NAMALWA (cell line): Measurements from ENCODE around the gene PPP1R1B.
A peak's percentile ranks its signal among the peaks of the same experiment; 100 is the strongest.

ENCODE experiments used
- DNase-seq: peaks from one replicate; pipeline ENCODE4 v3.0.0-alpha.2; 2015; ENCODE audit warnings: low spot score

The PPP1R1B gene

DNA sequence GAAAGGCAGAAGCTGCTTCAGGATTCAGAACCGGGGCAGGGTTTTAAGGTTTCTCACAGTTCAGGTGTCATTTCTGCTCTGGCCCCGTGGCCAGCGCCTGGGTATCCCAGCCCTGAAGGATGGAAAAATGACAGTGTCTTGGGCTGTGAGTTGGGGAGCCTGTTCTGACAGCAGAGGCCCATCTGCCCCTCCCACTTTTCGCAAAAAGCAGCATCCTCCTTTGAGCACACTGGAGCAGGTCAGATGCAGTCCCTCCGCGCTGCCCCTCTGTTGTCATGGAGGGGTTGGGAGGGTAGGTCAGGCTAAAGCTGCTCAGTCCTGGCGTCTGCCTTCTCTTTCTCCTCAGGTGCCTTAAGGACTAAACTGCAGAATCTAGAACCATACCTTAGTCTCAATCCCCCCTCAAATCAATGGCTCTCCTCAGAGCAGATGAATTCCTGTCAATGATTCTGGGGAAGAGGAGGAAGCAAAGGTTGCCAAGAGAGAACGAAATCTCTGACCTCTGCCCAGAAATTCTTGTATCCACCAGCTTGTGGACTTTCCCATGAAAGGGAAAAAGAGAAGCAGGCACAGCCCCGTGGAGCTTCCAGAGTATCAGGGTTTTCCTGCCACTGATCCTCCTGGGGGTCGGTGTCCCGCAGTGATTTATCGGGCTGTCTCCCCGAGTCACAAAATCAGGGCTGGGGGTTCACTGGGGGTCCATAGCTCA lies 26.3 kb upstream of the PPP1R1B start:
- no peak for DNase-seq

DNA sequence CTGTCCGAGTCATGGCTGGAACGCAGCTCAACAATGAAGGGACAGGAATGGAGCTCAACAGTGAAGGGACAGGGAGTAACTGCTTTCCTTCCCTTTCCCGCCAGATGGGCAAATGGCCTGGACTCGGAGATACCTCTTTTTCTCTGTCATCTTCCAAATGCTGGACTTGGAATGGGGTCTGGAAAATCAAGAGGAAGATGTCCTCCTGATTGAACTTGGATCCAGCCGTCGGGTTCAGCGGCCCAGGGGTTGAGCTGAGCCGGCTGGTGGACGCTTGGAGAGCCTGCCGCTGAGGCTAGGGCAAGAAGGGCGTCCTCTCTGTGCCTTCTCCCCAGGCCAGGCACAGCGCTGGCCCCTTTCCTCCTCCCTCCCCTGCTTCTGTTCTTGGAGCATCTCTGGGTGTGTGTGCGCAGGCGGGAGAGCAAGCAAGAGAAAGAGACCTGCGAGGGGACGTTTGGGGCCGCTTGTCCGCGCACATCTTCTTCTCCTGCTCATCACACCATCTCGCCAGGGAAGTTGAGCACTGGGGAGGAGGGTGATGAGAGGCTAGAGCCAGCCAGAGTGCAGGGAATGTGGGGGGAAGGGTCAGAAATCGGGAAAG lies 25.7 kb upstream of the PPP1R1B start:
- DNase-seq = no peak

DNA sequence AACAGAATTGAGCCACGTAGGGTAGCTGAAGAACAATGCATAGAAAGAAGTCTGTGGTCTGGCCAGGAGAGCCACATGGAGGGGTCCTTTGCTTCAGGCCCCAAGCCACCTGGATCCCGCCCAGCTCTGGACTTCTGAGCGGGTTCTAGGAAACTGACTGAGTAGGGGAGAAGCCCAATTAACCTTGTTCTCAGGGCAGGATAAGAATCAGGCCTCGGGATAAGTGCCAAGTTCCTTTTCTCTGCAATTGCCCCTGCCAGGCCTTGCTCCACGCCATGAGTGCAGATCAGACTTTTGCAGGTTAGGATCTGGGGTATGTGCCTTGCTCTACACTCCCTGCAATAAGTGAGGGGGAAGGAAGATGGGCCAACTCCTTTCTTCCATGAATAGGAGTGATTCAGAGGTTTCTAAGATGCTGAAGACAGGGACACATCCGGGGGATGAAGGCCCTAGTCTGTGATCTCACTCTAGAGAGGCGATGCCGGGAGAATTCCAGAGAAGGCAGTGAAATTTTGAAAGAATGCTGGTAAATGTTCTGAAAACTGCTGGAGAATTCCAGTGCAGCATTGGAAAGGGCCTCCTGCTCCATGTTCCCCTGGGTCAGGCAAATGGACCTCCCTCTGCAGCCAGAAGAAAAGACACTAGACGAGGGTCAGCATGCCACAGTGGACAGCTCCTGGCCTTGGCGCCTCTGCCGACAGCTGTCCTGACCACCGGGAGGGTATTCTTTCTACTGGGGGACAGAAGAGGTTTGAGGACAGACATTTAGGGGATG lies 24.8 kb upstream of the PPP1R1B start:
- no peak for DNase-seq

DNA sequence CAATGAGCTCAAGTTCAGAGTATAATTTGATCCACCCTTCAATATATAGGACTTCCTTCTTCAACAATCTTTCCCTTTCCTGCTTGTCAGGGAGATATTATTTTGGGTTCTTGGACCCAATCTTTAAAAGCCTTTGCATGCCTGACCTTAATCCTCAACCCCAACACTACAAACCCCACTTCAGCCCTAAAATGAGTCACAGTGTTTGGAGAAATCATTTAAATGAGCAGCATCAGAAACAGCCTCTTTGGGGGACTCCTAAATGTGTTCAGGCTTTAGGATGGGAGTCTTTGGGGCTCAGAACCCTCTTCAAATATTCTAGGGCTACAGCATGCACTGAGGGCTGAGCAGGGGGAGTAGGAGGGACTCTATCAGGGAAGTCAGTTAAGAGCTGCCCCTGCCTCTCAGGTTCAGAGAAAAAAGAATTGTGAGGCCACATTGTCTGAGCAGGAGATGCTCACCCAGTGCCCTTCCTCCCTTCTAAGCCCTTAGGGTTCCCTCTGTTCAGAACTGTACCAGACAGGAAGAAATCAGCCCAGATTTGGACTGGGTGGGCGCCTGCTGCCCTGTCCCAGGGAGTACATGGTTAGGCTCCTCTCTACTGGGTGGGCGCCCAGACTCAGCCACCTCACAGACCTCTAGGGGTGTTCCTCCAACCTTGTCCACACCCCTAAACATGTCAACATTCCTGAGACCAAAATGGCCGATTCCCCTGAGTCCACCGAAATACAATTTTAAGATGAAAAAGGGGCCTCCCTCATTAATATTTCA lies 24.0 kb upstream of the PPP1R1B start:
- no peak for DNase-seq

- DNase-seq = peak; percentile 64
These were observed 23.3 kb upstream of the PPP1R1B start for GRCh38 chr17:39603304-39604016.

DNA sequence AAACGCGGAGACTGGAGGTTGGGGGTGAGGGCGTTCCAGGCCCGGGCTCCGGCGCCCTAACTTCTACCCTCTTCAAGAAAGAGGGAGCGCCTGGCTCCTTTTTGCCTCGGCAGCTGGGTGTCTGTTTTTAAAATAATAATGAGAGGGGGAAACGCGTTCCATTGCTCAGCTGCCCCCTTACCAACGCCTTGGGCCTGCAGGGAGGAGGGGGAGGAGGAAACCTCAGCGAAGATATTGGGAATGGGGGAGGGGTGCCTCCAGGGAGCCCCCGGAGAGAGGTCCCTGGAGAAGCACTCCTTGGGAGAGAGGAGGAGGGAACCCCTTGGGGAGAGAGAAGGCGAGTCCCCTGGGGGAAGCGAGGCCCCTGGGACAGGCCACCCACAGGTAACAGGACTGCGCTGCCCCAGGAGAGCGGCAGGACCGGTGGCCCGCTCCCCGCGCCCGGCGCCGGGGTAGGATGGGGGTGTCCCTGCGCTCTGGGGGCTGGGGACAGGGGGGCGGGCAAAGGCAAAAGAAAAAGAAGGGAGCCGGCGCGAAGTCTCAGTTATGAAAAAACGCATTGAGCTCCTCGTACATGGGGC lies 21.8 kb upstream of the PPP1R1B start:
- DNase-seq = no peak

DNA sequence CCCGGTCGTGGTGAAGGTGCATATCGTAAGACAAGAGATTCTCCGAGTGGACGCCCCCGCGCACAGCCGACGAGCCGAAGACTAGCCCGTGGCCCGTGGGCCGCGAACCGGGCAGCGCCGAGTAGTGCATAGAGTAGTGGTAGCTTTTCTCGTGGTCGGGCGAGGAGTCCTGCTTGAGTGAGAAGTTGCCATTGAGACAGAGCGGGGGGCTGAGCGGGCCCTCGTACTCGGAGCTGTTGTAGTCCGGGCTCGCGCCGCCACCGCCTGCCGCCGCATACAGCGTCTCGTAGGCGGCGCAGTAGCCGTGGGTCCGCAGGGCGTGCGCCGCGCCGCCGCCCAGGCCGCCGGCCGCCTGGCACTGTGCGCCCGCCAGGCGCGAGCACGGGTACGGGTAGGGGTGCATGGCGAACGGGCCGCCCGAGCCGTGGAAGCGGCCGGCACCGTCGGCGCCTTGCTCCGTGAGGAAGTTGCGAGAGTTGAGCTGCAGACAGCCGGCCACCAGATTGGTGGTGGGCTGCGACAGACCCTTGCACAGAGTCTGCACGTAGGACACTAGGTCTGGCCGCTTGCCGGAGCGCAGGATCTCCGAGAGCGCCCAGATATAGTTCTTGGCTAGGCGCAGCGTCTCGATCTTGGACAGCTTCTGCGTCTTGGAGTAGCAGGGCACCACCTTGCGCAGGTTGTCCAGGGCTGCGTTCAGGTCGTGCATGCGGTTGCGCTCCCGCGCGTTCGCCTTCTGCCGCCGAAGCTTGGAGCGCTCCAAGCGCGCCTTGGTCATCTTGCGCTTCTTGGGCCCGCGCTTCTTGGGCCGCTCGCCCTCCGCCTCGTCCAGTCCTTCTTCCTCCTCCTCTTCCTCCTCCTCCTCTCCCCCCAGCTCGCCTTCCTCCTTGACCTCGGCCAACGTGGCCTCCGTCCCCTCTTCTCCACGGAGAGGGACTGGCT lies 21.0 kb upstream of the PPP1R1B start:
- no peak for DNase-seq

GRCh38 chr17:39606434-39607056 lies 20.2 kb upstream of the PPP1R1B start:
- DNase-seq = no peak

GRCh38 chr17:39607057-39607850 lies 19.5 kb upstream of the PPP1R1B start:
- no peak for DNase-seq

DNA sequence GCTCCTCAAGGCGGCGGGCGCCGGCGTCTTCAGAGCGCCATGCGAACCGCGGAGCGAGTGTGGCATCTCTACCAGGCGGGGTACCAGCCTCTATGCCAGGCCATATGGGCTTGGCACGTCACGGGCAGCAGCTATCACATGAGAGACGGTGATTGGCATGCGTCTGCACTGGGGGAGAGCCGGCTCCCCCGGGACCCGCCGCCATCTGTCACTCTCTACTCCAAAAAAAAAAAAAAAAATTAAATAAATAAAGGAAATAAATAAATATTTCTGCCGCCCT lies 19.0 kb upstream of the PPP1R1B start, which contains the start of gene NEUROD2:
TSS of gene NEUROD2 (minus strand) at position 70 of the 280 bp plus-strand sequence. CDS start 1,321 bp downstream, outside the sequence.
- DNase-seq = no peak

DNA sequence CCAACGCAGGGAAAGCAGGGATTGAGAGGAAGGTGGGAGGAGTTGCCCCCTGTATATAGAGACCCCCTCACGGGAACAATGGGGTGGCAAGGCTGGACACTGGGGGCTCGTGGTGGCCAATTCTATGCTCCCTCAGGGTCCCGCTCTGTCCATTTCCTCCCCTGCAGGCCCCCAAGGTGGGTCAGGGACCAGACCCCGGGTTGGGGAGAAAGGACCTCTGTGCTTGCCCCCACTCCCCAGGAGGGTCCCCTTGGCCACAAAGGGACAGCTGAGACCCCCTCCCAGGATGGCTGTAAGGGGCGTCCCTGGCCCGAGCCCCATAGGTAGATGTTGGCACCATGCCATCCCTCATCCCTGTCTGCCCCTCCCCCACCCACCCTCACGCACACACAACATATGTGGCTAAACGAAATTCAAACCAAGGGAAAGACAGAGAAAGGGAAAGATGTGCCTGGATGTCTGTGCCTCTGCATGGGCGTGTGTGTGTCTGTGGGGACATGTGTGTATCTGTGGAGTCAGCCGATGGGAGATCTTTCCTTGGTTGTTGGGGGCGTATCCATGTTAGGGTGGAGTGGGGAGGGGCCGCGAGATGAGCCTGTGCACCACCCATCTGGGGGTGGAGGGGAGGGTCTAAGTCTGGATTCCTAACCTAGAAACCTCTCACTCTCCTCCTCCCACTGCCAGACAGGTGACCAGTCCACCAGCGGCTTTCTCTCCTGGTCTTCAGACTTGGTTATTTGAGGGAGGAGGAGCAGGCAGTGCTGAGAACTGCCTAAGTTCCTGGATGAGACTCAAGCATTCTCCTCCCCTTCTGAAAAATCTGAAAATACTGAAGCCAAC lies 18.4 kb upstream of the PPP1R1B start:
- DNase-seq = no peak

GRCh38 chr17:39609416-39610025 lies 17.2 kb upstream of the PPP1R1B start:
- no peak for DNase-seq

DNA sequence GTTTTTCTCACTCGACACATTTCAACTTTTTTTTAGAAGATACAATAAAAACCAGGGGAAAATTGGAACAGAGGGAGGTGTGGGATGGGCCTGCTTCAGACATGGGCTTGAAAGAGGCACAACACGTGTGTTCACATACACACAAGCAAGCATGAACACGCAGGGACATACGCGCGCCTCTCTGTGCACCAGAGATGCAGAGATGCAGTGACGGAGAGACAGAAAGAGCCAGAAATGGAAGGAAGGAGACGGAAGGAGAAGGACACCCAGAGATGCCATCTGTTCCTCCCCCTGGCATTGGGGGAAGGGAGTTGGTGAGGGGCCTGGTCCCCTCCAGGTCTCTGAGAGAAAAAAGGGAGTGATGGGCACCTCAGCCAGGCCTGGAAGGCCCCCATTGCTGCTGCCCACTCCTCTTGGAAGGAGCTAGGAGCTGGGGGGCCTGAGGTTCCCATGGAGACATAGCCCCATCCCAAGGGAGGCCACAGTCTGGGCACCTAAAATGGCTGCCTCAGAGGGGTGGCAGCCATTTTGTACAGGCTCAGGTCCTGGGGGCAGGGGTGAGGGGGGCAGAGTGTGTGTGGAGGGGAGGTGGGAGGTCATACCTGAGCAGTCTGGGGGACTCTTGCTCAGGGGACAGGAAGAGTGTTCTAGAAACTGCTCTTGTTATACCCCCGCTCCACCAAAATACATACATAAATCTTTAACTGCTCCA lies 15.2 kb upstream of the PPP1R1B start:
- DNase-seq = no peak

- DNase-seq = no peak
These were observed 14.4 kb upstream of the PPP1R1B start for GRCh38 chr17:39612291-39612894.

DNA sequence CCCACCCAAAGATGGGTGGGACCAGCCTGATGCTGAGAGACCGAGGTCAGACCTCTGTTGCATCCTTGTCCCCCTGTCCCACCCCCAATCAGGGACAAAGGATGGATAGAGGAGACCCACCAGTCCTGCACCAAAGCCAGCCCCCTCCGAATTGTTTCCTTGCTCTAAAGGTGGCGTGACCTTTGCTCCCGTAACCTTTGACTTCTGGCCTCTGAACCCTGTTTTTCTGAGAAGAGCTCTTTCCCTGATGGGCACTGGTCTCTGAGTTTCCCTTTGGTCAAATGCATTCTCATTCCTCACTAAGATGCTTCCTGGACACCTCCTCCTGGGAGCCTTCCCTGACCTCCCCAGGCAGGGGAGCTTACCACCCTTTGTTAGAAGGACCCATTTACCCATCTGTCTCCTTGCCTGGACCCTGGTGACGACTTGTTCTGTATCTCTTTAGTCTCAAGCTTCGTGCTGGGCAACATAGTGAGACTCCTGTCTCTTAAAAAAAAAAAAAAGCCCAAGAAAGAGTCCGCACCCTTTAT lies 13.8 kb upstream of the PPP1R1B start:
- no peak for DNase-seq

- DNase-seq = no peak
These were observed 12.1 kb upstream of the PPP1R1B start for GRCh38 chr17:39614545-39615157.
